ENCODE measurements around the gene CPB1. TPM values are rescaled to one million over a fixed set of nuclear protein-coding genes. Genes with fewer than 3 reads are reported as not detected.

CPB1 gene
- total RNA-seq = not detected in 2 replicates

GRCh38 chr3:148827585-148827984 is at the start of gene CPB1:
Gene CPB1 (plus strand): TSS chr3:148827811. CDS start chr3:148827824, 13 bp downstream.

GRCh38 chr3:148865049-148865448 is 37.4 kb downstream of the CPB1 start, which contains the start of gene CPA3:
Gene CPA3 (plus strand): TSS chr3:148865296. CDS start chr3:148865308, 12 bp downstream.

Other genes with a start within 250 kb of the CPB1 start
- 2.3 and 3.3 TPM in 2 replicates for gene AGTR1, start 129.9 kb upstream of the CPB1 start, total RNA-seq
- not detected in 2 replicates for gene CPA3, start 37.5 kb downstream of the CPB1 start, total RNA-seq
- gene GYG1, start 163.7 kb downstream of the CPB1 start, total RNA-seq = 47.6 and 50.3 TPM in 2 replicates

Measured in smooth muscle cell of trachea (primary cell).